Lower lobe of right lung (tissue), 2 donors: ENCODE results near the gene SAP30L. TPM values are rescaled to one million over a fixed set of nuclear protein-coding genes. Genes with fewer than 3 reads are reported as not detected.

ENCODE experiments used
- ATAC-seq, 2 donors: fragments of 200-7000 bp; cut with Tn5 transposase; one replicate each; pipeline ENCODE4 v1.9.1; 2020 to 2022; ENCODE audit warnings: mild to moderate bottlenecking in 2 of 2, moderate library complexity in 2 of 2
- DNase-seq: peaks from one replicate; pipeline ENCODE4 v3.0.0-alpha.2; 2020
- H3K27ac ChIP-seq: fragments of 200-600 bp; one replicate; pipeline ENCODE4 v1.8.0; 2022
- H3K27me3 ChIP-seq: fragments of 200-600 bp; one replicate; pipeline ENCODE4 v1.8.0; 2022; ENCODE audit warnings: low read depth
- H3K36me3 ChIP-seq: fragments of 200-600 bp; one replicate; pipeline ENCODE4 v1.8.0; 2022; ENCODE audit warnings: mild to moderate bottlenecking
- H3K4me1 ChIP-seq: fragments of 200-600 bp; one replicate; pipeline ENCODE4 v1.8.0; 2022
- H3K4me3 ChIP-seq: fragments of 200-600 bp; one replicate; pipeline ENCODE4 v1.8.0; 2022; ENCODE audit warnings: mild to moderate bottlenecking
- H3K9me3 ChIP-seq: fragments of 200-600 bp; one replicate; pipeline ENCODE4 v1.8.0; 2022
- intact Hi-C: fragments of 100-400 bp; cut with DNase I; formaldehyde crosslinking; loops from one replicate; pipeline ENCODE4 v1.11.0; 2022
- total RNA-seq: library from RNA; stranded (reverse); fragmentation: NEBNext Ultra II Directional; extraction: Animal tissue kit (Norgen Biotek cat#: 25700); gene quantifications from one replicate; pipeline ENCODE4 v1.2.1, GENCODE V29; 2021
- TF ChIP-seq, protein P1 (sequence below): fragments of 200-600 bp; IDR thresholded peaks from one replicate; pipeline ENCODE4 v1.8.0; 2022; ENCODE audit warnings: antibody characterized with exemption, mild to moderate bottlenecking
- donor health status: DM: no; HTN: yes; CAD: no; lungs with severe emphysema.

Gene SAP30L
- total RNA-seq, 1 donor from 2014 or later, result 43.2 TPM

DNA sequence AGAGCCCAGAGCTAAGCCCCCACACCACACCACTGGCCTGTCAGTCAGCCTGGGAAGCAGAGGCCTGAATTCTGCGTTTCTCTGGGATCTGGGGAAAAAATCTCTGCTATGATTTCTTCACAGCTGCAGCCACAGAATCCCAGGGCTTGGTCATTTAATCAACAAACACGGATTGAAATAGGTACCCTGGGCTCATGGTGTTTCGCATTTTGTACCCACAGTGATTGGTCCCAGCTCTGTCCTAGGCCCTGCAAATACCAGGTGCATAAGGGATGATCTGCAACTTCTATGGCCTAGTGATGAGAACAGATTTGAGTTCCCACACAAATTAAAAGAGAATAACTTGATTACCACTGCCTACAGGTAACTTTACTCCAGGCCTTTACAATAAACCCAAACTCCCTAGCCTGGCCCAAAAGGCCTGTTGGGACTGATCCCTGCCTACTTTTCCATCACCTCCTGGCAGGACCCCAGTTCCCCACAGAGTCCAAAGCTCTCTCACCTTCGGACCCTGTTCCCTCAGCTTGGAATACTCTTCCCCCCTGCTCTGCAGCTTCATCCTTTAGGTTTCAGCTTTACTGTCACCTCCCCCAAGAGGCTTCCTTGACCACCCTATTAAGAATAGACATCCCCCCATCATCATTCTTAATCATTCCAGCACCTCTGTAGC lies 14.7 kb upstream of the SAP30L start:
- H3K36me3 ChIP-seq, result peaks cover 14% of the 10 kb centered on the region
- H3K4me3 ChIP-seq, result no peak overlapping the region
- no peaks in the 10 kb centered on the region for H3K27me3 ChIP-seq
- H3K4me1 ChIP-seq, result no peaks in the 10 kb centered on the region
- TF ChIP-seq, protein P1, sequence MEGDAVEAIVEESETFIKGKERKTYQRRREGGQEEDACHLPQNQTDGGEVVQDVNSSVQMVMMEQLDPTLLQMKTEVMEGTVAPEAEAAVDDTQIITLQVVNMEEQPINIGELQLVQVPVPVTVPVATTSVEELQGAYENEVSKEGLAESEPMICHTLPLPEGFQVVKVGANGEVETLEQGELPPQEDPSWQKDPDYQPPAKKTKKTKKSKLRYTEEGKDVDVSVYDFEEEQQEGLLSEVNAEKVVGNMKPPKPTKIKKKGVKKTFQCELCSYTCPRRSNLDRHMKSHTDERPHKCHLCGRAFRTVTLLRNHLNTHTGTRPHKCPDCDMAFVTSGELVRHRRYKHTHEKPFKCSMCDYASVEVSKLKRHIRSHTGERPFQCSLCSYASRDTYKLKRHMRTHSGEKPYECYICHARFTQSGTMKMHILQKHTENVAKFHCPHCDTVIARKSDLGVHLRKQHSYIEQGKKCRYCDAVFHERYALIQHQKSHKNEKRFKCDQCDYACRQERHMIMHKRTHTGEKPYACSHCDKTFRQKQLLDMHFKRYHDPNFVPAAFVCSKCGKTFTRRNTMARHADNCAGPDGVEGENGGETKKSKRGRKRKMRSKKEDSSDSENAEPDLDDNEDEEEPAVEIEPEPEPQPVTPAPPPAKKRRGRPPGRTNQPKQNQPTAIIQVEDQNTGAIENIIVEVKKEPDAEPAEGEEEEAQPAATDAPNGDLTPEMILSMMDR, result no peak
- DNase-seq (no peak), ATAC-seq (no peak)
- no peaks in the 10 kb centered on the region for H3K9me3 ChIP-seq
- H3K27ac ChIP-seq, result no peak overlapping the region
- intact Hi-C loops, result no loop called here

GRCh38 chr5:154435226-154435625 lies 10.6 kb upstream of the SAP30L start:
- ATAC-seq (no peak), DNase-seq (no peak)
- no peaks in the 10 kb centered on the region for H3K9me3 ChIP-seq
- no peak overlapping the region for H3K4me3 ChIP-seq
- TF ChIP-seq, protein P1, result no peak
- no peaks in the 10 kb centered on the region for H3K4me1 ChIP-seq
- no peak overlapping the region for H3K27ac ChIP-seq
- H3K36me3 ChIP-seq, result peaks cover 56% of the 10 kb centered on the region
- H3K27me3 ChIP-seq, result no peaks in the 10 kb centered on the region
- intact Hi-C loops, result no loop called here

GRCh38 chr5:154437281-154437965 lies 8.4 kb upstream of the SAP30L start:
- peaks cover 78% of the 10 kb centered on the region for H3K36me3 ChIP-seq
- DNase-seq, result no peak
- H3K4me3 ChIP-seq, result no peak overlapping the region
- TF ChIP-seq, protein P1, result no peak
- intact Hi-C loops, result no loop called here
- H3K9me3 ChIP-seq, result no peaks in the 10 kb centered on the region
- H3K27ac ChIP-seq, result no peak overlapping the region
- no peaks in the 10 kb centered on the region for H3K27me3 ChIP-seq
- ATAC-seq, result no peak
- H3K4me1 ChIP-seq, result no peaks in the 10 kb centered on the region

GRCh38 chr5:154440540-154440939 lies 5.3 kb upstream of the SAP30L start:
- intact Hi-C loops, result no loop called here
- no peak overlapping the region for H3K4me3 ChIP-seq

GRCh38 chr5:154442801-154443200 lies 3.0 kb upstream of the SAP30L start:
- intact Hi-C loops, result no loop called here
- Histone ChIP-seq H3K9me3 (no peaks in the 10 kb centered on the region), H3K36me3 (peaks cover 51% of the 10 kb centered on the region), H3K4me1 (peaks cover 21% of the 10 kb centered on the region), H3K27ac (no peak overlapping the region), H3K4me3 (no peak overlapping the region), H3K27me3 (no peaks in the 10 kb centered on the region)
- ATAC-seq (no peak), DNase-seq (no peak)
- TF ChIP-seq, protein P1, result no peak

More at GRCh38 chr5:154440540-154440939, 5.3 kb upstream of the SAP30L start:
- TF ChIP-seq, protein P1, result no peak
- ATAC-seq (no peak), DNase-seq (no peak)
- H3K27ac ChIP-seq, result no peak overlapping the region
- H3K27me3 ChIP-seq, result no peaks in the 10 kb centered on the region
- H3K36me3 ChIP-seq, result peaks cover 72% of the 10 kb centered on the region
- peaks cover 10% of the 10 kb centered on the region for H3K4me1 ChIP-seq
- no peaks in the 10 kb centered on the region for H3K9me3 ChIP-seq
